MG63 (cell line): Measurements from ENCODE around the gene KPNB1. TPM values are rescaled to one million over a fixed set of nuclear protein-coding genes. Genes with fewer than 3 reads are reported as not detected.
A peak's percentile ranks its signal among the peaks of the same experiment; 100 is the strongest.
"Not testable (repeated sequence)": the region's sequence is repeated elsewhere in the genome, so short reads cannot be mapped to it uniquely, and the experiment has no call there.

ENCODE experiments used
- DNase-seq: peaks from one replicate; pipeline ENCODE4 v3.0.0-alpha.2; 2020
- H3K27me3 ChIP-seq: fragments of 250-450 bp; sonication (Bioruptor Pico); 2 replicates; pipeline ENCODE4 v1.5.1; 2020; ENCODE audit warnings: mild to moderate bottlenecking, moderate library complexity
- H3K36me3 ChIP-seq: fragments of 250-450 bp; sonication (Bioruptor Pico); 2 replicates; pipeline ENCODE4 v1.5.1; 2020; ENCODE audit warnings: mild to moderate bottlenecking, moderate library complexity
- H3K4me3 ChIP-seq: fragments of 250-450 bp; sonication (Bioruptor Pico); 2 replicates; pipeline ENCODE4 v1.5.1; 2020; ENCODE audit warnings: mild to moderate bottlenecking, moderate library complexity
- H3K9me3 ChIP-seq: fragments of 250-450 bp; sonication (Bioruptor Pico); 2 replicates; pipeline ENCODE4 v1.5.1; 2020; ENCODE audit warnings: mild to moderate bottlenecking, moderate library complexity
- total RNA-seq: library from RNA; depleted of rRNA; stranded (reverse); fragments of >200 nt; shearing (Covaris generic); gene quantifications from 2 replicates; pipeline ENCODE4 v1.2.3, GENCODE V29; 2014; ENCODE audit warnings: low replicate concordance

KPNB1 gene
- total RNA-seq, 1 experiment from 2014 or later, result 291 TPM

DNA sequence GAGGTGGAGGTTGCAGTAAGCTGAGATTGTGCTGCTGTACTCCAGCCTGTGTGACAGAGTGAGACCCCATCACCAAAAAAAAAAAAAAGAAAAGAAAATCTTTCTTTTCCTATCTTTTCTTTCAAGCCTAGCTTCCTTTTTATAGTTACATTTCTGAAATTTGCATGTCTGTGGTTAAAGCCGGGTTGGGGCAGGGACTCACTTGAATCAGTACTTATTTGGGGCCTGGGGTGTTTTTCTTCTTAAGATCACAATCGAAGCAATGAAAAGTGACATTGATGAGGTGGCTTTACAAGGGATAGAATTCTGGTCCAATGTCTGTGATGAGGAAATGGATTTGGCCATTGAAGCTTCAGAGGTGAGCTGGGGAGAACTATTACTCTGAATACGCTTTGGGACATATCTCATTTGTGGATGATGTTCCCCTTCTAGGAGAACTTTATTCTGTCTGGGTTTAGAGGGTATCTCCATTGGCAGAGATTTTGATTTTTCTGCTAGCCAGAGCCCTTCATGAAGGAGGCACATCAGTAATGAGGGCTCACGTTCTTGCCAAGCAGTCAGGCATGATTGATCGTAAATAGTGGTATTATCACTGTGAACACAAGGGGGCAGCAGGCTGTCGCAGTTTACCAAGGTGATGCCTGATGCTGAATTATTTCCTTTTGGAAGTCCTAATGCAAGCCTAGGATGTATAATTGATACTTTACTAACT, 14.3 kb downstream of the KPNB1 start:
- Histone ChIP-seq H3K36me3 (peaks cover 95% of the 10 kb centered on the region), H3K4me3 (no peak overlapping the region), H3K27me3 (no peaks in the 10 kb centered on the region), H3K9me3 (no peaks in the 10 kb centered on the region)
- peak; percentile 35 for DNase-seq

DNA sequence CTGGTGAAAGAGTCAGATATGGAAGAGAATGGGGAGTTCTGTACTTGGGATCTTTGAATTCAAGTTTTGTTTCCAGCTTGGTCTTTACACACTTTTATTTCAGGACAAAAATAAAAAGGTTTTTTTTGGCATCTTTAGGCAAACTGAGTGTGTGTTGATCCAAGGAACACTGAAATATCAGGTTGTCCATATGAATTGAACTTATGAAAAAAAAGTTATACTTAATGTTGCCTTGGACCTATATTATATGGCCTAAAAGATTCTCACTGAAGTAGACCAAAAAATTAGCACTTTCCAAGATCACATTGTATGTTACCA, 14.9 kb downstream of the KPNB1 start:
- Histone ChIP-seq H3K4me3 (no peak overlapping the region), H3K36me3 (peaks cover 95% of the 10 kb centered on the region), H3K9me3 (no peaks in the 10 kb centered on the region), H3K27me3 (no peaks in the 10 kb centered on the region)
- DNase-seq, result no peak

DNA sequence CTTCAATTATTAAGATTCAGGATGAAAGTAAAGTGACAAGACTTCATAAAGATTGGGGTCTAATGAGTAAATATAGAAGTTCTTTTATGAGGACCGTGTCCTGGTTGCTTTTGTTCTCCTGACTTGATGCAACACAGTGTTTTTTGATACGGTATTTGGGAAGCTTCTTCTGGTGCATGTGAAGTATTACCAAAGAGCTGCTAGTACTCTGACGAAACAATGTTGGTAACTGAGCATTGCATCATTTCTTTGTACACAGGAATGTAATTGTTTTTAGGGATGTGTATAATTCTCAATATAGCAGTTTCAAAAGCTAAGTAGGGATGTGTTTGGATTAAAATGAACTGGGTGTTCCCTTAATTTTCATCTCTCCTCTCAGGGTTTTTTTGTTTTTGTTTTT, 15.9 kb downstream of the KPNB1 start:
- DNase-seq, result no peak
- Histone ChIP-seq H3K4me3 (no peak overlapping the region), H3K36me3 (peaks cover 95% of the 10 kb centered on the region), H3K9me3 (no peaks in the 10 kb centered on the region), H3K27me3 (no peaks in the 10 kb centered on the region)

DNA sequence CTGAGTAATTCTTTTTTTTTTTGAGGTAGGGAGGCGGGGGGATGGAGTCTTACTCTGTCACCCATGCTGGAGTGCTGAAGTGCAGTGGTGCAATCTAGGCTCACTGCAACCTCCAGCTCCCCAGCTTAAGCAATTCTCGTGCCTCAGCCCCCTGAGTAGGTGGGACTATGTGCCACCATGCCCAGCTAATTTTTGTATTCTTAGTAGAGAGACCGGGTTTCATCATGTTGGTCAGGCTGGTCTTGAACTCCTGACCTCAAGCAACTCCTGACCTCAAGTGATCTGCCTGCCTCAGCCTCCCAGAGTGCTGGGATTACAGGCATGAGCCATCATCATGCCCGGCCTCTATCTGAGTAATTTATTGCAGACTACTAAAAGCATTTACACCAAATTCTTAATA, 19.4 kb downstream of the KPNB1 start:
- DNase-seq, result no peak
- H3K4me3 ChIP-seq, result no peak overlapping the region
- H3K36me3 ChIP-seq, result peaks cover 97% of the 10 kb centered on the region
- H3K9me3 ChIP-seq, result no peaks in the 10 kb centered on the region
- H3K27me3 ChIP-seq, result no peaks in the 10 kb centered on the region

DNA sequence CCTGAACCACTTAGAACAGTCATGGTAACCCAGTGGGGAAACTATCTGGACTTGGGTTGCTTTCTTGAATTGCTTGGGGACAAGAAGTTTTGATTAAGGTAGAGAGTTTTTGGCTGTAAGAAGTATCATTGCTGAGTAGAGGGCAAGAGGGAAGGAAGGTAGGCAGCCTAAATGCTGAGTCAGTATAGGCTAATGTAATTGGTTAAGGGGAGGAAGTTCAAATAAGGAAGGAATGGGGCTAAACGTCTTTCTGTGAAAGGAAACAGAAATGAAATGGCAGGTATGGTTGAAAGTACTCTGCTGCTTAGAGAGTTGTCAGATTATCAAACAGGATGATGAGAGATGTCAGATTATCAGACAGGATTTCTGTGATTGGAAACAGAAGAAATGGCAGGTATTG, 20.3 kb downstream of the KPNB1 start:
- H3K36me3 ChIP-seq, result peaks cover 97% of the 10 kb centered on the region
- H3K9me3 ChIP-seq, result no peaks in the 10 kb centered on the region
- H3K27me3 ChIP-seq, result no peaks in the 10 kb centered on the region
- H3K4me3 ChIP-seq, result no peak overlapping the region
- no peak for DNase-seq

DNA sequence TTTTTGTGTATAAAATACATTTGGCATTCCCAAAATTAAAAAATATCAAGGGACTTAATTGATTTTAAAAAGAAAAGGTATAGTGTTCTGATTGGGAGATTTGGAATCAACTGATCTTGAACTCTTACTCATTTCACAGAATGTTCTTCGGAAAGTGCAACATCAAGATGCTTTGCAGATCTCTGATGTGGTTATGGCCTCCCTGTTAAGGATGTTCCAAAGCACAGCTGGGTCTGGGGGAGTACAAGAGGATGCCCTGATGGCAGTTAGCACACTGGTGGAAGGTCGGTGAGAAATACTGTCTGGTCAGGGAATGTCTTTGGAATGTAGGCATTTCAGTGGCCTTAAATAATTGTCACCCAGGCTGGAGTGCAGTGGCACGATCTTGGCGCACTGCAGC, 24.8 kb downstream of the KPNB1 start:
- no peak for DNase-seq
- peaks cover 98% of the 10 kb centered on the region for H3K36me3 ChIP-seq
- H3K4me3 ChIP-seq, result no peak overlapping the region
- no peaks in the 10 kb centered on the region for H3K27me3 ChIP-seq
- H3K9me3 ChIP-seq, result no peaks in the 10 kb centered on the region

DNA sequence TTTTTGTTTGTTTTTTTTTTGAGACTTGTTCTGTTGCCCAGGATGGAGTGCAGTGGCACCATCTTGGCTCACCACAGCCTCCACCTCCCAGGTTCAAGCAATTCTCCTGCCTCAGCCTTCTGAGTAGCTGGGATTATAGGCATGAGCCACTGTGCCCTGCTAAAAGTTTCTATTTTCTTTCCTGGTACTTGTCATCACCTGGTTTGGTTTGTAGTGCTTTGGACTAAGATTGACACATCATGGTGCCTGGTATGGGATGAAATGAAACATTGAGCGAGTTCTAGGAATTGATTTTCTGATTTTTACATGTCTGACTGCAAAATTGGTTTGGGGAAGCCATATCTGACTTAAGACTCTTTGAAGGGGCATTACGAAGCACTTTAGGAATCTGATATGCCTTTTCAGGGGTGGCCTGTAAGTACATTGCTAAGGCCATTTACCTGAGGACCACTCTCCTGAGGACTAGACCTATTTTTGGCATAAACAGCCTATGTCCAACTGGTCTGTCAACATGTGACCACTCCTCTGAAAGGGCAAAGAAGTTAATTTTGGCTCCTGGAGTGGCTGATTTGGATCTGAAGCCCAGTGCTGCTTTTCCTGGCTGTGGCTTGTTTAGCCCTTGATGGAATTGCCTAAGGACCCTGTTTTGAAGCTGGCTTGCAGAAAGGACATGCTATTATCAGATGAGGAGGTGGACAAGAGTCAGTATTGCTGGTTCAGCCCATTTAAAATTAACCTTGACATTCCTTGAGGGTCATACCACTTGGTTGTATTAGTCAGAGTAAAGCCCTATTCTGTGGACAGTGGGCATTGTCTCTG, 25.9 kb downstream of the KPNB1 start:
- DNase-seq, result no peak
- no peaks in the 10 kb centered on the region for H3K27me3 ChIP-seq
- no peaks in the 10 kb centered on the region for H3K9me3 ChIP-seq
- H3K4me3 ChIP-seq, result no peak overlapping the region
- peaks cover 98% of the 10 kb centered on the region for H3K36me3 ChIP-seq

DNA sequence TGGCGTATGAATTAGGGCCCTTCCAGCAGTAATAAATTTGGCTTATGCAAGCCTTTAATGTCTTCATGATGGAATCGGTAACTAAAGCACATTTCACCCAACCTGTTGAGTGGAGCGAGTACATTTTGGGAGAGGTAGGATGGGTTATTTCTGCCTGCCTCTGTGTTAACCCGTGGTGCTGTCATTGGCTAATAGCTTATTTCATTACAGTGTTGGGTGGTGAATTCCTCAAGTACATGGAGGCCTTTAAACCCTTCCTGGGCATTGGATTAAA, 26.4 kb downstream of the KPNB1 start:
- Histone ChIP-seq H3K36me3 (peaks cover 98% of the 10 kb centered on the region), H3K4me3 (no peak overlapping the region), H3K27me3 (no peaks in the 10 kb centered on the region), H3K9me3 (no peaks in the 10 kb centered on the region)
- no peak for DNase-seq

DNA sequence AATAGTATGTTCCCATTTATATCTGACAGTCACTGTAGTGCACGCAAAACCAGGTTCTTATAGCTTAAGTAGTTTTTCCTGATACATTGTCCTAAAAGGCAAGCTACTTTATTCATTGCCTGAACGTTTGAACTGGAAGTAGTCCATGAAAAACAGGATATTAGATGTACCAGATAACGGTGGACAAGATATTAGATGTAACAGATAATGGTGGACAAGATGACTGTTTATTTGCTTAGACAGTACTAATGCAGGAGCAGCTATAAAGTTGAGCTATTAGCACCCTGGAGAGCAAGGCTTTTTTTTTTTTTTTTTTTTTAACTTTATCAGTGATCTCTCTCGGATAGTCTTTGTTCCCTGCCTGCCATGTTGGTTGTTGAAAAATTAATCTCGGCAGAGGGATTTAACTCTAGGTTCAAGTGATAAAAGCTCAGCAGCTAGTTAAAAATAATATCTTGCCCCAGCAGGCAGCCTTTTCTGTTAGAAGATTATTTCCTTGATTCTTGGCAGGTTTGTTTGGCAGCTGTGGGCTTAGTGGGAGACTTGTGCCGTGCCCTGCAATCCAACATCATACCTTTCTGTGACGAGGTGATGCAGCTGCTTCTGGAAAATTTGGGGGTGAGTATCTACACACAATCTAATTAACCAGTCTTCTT, 26.9 kb downstream of the KPNB1 start:
- Histone ChIP-seq H3K27me3 (no peaks in the 10 kb centered on the region), H3K9me3 (no peaks in the 10 kb centered on the region), H3K4me3 (no peak overlapping the region), H3K36me3 (peaks cover 98% of the 10 kb centered on the region)
- no peak for DNase-seq

DNA sequence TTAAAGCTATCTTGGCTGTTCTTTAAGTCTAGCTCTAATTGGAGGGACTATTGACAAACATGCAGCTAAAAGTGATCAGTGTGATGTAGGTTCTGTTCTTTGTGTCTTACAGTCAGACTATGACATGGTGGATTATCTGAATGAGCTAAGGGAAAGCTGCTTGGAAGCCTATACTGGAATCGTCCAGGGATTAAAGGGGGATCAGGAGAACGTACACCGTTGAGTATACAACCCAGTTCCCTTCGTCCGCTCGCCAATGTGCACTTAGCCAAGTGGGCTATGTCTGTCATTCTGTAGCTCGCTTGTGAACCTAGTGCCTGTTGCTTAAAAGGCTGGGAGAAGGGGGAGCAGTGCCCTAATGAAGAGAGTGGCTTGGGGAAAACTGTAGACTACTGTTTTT, 28.5 kb downstream of the KPNB1 start:
- Histone ChIP-seq H3K4me3 (no peak overlapping the region), H3K36me3 (peaks cover 95% of the 10 kb centered on the region), H3K27me3 (no peaks in the 10 kb centered on the region), H3K9me3 (no peaks in the 10 kb centered on the region)
- DNase-seq, result no peak

DNA sequence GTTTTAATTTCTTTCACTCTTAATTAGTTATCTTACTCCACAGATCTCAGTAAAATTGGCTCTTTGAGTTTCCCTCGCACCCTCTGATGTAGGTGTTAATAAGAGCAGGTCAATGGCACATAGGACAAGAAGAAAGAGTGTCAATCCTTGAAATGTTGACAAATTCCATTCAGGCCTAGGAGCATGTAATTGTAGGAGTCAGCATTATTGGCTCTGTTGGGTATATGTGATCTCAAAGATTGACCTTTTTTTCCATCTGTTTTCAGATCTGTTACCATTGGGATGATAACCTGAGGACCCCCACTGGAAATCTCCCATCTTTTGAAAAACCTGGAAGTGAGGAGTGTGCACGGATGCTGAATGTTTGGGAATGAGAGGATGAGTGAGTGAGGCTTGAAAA, 32.4 kb downstream of the KPNB1 start:
- Histone ChIP-seq H3K36me3 (peaks cover 88% of the 10 kb centered on the region), H3K27me3 (no peaks in the 10 kb centered on the region), H3K9me3 (no peaks in the 10 kb centered on the region), H3K4me3 (no peak overlapping the region)
- DNase-seq, result no peak

DNA sequence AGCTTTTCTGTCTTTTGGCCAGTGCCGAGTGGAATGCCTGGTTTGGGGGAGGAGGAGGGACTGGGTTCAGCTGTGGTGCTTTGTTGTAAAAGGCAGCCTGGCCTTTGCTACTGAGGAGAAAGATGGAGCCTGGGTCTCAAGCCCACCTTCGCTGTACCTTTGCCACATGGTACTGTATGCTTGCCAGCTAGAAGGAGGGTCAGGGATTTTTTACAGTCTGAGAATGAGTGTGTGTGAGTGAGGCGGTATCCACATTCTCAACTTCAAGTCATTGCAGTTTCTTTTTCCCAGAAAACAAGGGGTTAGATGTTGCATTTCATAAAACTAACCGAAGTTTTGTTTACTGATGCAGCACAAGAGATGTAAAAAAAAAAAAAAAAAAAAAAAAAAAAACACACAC, 33.0 kb downstream of the KPNB1 start:
- not testable (repeated sequence) for H3K9me3 ChIP-seq, H3K27me3 ChIP-seq, H3K4me3 ChIP-seq, DNase-seq
- H3K36me3 ChIP-seq, result peaks cover 85% of the 10 kb centered on the region

DNA sequence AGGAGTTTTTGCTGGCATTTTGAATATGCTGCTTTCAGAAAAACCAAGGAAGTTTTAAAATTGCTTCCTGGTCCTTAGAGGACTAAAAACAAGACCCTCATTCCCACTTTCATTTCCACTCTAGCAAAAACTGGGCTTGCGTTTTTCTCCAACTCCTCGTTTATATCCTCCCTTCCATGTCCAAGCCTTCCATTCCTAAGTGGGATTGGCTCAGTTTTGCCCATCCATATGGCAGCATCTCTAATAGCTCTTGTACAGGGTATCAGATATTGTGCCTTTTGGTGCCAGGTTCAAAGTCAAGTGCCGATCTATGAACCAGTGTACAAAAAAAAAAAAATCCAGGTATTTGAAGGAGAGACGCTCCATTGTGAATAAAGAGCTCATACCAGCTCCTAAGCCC, 34.3 kb downstream of the KPNB1 start:
- DNase-seq, result no peak
- H3K27me3 ChIP-seq, result no peaks in the 10 kb centered on the region
- no peak overlapping the region for H3K4me3 ChIP-seq
- peaks cover 72% of the 10 kb centered on the region for H3K36me3 ChIP-seq
- no peaks in the 10 kb centered on the region for H3K9me3 ChIP-seq

DNA sequence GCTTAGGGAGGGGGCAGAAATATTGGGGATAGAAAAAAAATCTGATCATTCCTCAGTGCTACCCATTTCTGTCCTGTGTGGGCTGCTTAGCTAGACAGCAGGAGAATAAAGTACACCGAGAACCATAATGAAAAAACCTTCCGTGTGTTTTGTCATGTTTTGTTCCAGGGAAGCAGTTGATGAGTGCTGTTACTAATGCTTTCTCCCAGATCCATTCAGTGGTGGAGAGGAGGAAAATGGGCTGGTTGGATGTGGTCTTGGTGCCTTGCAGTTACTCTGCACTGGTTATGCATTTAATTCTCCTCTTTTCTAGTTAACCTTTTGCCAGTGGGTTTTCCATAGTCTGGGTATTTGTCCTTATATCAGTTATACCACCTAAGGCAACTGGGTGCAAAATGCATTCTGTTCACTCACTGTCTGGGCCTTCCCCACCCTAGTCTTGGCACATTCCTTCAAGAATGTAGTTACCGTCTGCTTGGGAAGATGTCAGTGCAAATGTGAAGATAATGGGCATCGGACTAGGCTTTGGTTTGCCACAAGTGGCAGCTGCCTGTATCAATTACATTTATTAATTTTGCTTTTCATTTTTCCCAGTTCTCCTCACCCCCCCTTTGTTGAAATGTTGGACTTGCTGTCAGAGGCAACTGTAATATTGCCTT, 34.9 kb downstream of the KPNB1 start:
- H3K36me3 ChIP-seq, result peaks cover 65% of the 10 kb centered on the region

DNA sequence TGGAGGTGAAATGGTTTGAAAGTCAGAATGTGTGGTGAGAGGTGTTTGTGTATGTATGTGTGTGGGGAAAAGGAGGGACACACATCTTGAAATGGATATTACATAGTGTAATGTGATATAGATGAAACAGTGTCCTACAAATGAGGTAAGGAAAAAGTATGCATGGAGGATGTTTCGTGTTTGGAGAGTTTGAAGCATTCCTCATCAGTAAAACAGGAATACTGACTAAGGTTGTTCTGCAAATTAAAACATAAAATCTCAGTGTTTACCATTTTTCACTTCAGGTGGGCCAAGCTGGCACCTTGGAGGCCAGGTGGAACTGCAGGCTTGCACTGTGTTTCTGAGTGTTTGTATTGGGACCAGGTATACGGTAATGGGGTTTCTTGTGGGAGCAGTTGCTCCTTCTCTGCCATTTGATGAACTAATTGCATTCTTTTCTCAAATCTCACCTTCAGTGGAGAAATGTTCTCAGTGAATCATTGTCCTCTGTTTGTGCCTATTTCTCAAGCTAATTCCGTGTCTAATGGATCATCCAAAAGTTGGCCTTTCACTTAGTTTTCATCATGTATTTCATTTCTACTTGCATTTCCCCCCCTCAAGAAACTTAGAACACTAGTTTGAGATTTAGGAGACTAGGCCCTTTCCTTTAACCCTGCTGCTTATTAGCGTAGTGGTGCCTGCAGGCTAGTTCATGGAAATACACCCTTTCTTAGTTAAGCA, 36.0 kb downstream of the KPNB1 start:
- DNase-seq, result no peak
- Histone ChIP-seq H3K9me3 (no peaks in the 10 kb centered on the region), H3K27me3 (no peaks in the 10 kb centered on the region), H3K4me3 (no peak overlapping the region), H3K36me3 (peaks cover 55% of the 10 kb centered on the region)

More for the DNA sequence above, 34.9 kb downstream of the KPNB1 start:
- no peak for DNase-seq
- Histone ChIP-seq H3K27me3 (no peaks in the 10 kb centered on the region), H3K9me3 (no peaks in the 10 kb centered on the region), H3K4me3 (no peak overlapping the region)

DNA sequence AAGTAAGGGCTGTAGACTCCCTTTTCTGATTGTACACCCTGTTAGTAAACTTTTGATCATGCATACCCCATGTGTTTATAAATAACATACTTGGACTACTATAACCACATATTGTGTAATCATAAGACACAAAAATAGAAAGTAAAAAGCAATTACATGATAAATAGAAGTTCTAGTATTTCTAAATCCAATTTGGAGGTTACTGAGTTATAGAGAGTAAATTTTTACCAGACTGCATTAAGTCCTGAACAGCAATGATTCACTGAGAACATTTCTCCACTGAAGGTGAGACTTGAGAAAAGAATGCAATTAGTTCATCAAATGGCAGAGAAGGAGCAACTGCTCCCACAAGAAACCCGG, 36.5 kb downstream of the KPNB1 start:
- Histone ChIP-seq H3K36me3 (peaks cover 49% of the 10 kb centered on the region), H3K4me3 (no peak overlapping the region), H3K27me3 (no peaks in the 10 kb centered on the region), H3K9me3 (no peaks in the 10 kb centered on the region)
- DNase-seq, result no peak
